Body of pancreas (tissue), 4 donors: ENCODE results near the gene WDR7.

ENCODE experiments used
- CTCF ChIP-seq, 7 experiments: fragments of 450-650 bp in 4 of 7; fragments of 200-600 bp in 3 of 7; sonication (generic) in 3 of 7; IDR thresholded peaks; one replicate each; pipeline ENCODE4 v1.5.1; 2016 to 2019; ENCODE audit warnings: antibody characterized with exemption in 7 of 7
- POLR2A ChIP-seq, 3 donors: fragments of 450-650 bp; IDR thresholded peaks; one replicate each; pipeline ENCODE4 v1.6.1; 2016; ENCODE audit warnings: antibody characterized with exemption in 3 of 3, mild to moderate bottlenecking in 2 of 3

- no peak for TF ChIP-seq CTCF (IDR thresholded peaks at IDR 0.05)
- no peak for TF ChIP-seq POLR2A (IDR thresholded peaks at IDR 0.05)
Observed at GRCh38 chr18:56997200-56997599, 346.0 kb downstream of the WDR7 start.
